ENCODE data around the gene SLC35F3. TPM values are rescaled to one million over a fixed set of nuclear protein-coding genes. Genes with fewer than 3 reads are reported as not detected.
A peak's percentile ranks its signal among the peaks of the same experiment; 100 is the strongest.

The SLC35F3 gene
- total RNA-seq, 3 donors from 2014 or later: 0.17 to 0.89 (median 0.20) TPM

DNA sequence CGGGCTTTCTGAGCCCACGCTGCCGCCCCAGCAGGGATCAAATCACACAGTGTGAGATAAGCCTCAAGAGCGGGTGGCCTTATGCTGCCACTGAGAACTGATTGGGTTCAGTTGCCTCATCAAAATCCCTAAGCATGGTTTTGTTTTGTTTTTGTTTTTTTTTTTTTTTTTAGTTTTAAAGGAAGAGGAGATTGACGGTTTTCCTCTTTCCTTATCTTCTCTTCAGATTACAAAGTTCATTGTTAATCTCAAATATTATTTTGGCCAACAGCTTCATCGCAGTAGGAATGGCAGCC is 469.4 kb downstream of the SLC35F3 start:
- intact Hi-C loops (cut with DNase I, micrococcal nuclease): no loop called here
- ATAC-seq: peak; percentile 23
- TF ChIP-seq, protein P1, sequence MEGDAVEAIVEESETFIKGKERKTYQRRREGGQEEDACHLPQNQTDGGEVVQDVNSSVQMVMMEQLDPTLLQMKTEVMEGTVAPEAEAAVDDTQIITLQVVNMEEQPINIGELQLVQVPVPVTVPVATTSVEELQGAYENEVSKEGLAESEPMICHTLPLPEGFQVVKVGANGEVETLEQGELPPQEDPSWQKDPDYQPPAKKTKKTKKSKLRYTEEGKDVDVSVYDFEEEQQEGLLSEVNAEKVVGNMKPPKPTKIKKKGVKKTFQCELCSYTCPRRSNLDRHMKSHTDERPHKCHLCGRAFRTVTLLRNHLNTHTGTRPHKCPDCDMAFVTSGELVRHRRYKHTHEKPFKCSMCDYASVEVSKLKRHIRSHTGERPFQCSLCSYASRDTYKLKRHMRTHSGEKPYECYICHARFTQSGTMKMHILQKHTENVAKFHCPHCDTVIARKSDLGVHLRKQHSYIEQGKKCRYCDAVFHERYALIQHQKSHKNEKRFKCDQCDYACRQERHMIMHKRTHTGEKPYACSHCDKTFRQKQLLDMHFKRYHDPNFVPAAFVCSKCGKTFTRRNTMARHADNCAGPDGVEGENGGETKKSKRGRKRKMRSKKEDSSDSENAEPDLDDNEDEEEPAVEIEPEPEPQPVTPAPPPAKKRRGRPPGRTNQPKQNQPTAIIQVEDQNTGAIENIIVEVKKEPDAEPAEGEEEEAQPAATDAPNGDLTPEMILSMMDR (IDR thresholded peaks at IDR 0.05): no peak
- Histone ChIP-seq H3K9me3 (no peaks in the 10 kb centered on the region), H3K36me3 (ENCODE audit: low read depth) (no peaks in the 10 kb centered on the region), H3K4me3 (peak overlapping the region; percentile 84), H3K4me1 (ENCODE audit: low read depth) (peaks cover 14% of the 10 kb centered on the region)
- no peak for DNase-seq

Small RNA genes lying within 50 kb of the gene (microRNA-seq; reads per million reads assigned to microRNA genes)
- not detected for gene MIR4671
